Uterus (tissue), 4 donors: ENCODE results near the gene DENND1A. TPM values are rescaled to one million over a fixed set of nuclear protein-coding genes. Genes with fewer than 3 reads are reported as not detected.

Source experiments
- DNase-seq, 2 donors: peaks; one replicate each; pipeline ENCODE4 v3.0.0-alpha.2; 2019 to 2020
- H3K27ac ChIP-seq, 2 donors: fragments of 200-600 bp; sonication (generic); 1 replicate in 1 of 2; 2 replicates in 1 of 2; pipeline ENCODE4 v1.5.1; 2016 to 2018
- H3K27me3 ChIP-seq, 2 donors: fragments of 200-600 bp; sonication (generic); one replicate each; pipeline ENCODE4 v1.5.1; 2018 to 2019; ENCODE audit warnings: control low read depth in 1 of 2
- H3K36me3 ChIP-seq, 2 donors: fragments of 200-600 bp; sonication (generic); one replicate each; pipeline ENCODE4 v1.5.1; 2019; ENCODE audit warnings: control low read depth in 1 of 2
- H3K4me1 ChIP-seq, 2 donors: fragments of 200-600 bp; sonication (generic); one replicate each; pipeline ENCODE4 v1.5.1; 2018 to 2019; ENCODE audit warnings: control low read depth in 1 of 2
- H3K4me3 ChIP-seq, 2 donors: fragments of 200-600 bp; sonication (generic); 1 replicate in 1 of 2; 2 replicates in 1 of 2; pipeline ENCODE4 v1.5.1; 2018 to 2019; ENCODE audit warnings: mild to moderate bottlenecking in 1 of 2
- H3K9me3 ChIP-seq, 2 donors: fragments of 200-600 bp; sonication (generic); one replicate each; pipeline ENCODE4 v1.5.1; 2019; ENCODE audit warnings: control low read depth in 1 of 2
- POLR2A ChIP-seq, 2 donors: fragments of 450-650 bp; IDR thresholded peaks; one replicate each; pipeline ENCODE4 v1.6.1; 2016; ENCODE audit warnings: antibody characterized with exemption in 2 of 2, mild to moderate bottlenecking in 1 of 2, moderate library complexity in 1 of 2
- intact Hi-C: fragments of 100-400 bp; cut with DNase I; formaldehyde crosslinking; loops from one replicate; pipeline ENCODE4 v1.15.1; 2023; ENCODE audit warnings: low total_unique reads
- total RNA-seq, 4 donors: library from RNA; depleted of rRNA in 3 of 4; stranded (reverse); fragments of >200 nt in 3 of 4; gene quantifications; one replicate each; pipeline versions ENCODE4 v1.1.0 to v1.2.4, GENCODE V29; 2014 to 2023
- TF ChIP-seq, protein P1 (sequence below), 4 experiments: fragments of 200-600 bp in 2 of 4; fragments of 450-650 bp in 2 of 4; sonication (generic) in 2 of 4; IDR thresholded peaks; one replicate each; pipeline ENCODE4 v1.5.1; 2016 to 2019; ENCODE audit warnings: antibody characterized with exemption in 4 of 4, mild to moderate bottlenecking in 2 of 4, moderate library complexity in 1 of 4
- donor health status: DM: yes; HTN: yes; CAD: no.

Gene DENND1A
- total RNA-seq, 4 donors from 2014 or later = 10.8 to 34.5 (median 22.6) TPM

DNA sequence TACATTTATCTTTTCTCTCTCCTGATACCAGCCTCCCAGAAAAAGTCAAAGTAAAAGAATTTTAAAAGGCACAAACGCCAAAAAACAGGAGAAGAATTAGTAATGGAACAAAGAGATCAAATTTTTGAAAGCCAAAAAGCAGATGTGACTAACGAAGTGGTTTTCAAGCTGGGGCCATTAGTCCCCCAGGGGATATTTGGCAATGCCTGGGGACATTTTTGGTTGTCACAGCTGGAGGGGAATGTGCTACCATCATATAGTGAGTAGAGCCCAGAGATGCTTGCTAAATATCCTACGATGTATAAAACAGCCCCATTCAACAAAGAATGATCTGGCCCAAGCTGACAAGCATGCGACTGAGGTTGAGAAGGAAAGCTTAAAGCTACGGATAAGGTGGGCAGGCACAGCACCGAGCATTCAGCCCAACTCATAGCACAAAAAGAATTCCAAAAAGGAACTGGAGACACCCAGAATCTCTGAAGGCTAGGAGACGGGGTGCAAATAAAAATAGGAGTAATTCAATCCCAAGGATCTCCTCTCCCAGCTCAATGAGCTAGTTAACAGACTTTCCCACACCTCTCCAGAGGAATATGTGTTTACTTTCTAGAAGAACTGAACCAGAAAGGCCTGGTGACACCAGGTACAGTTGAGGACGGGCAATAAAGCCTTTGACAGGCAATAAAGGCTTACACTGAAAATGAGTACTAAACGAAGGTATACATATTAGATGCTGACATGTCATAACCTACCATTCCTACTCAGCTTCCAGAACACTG, 269.0 kb downstream of the DENND1A start:
- Histone ChIP-seq H3K4me1 (no peaks in the 10 kb centered on the region), H3K9me3 (peaks cover 0 to 6% of the 10 kb centered on the region in 2 donors), H3K36me3 (no peaks in the 10 kb centered on the region), H3K27me3 (no peaks in the 10 kb centered on the region), H3K27ac (no peak overlapping the region), H3K4me3 (no peak overlapping the region)
- intact Hi-C loops = no loop called here
- DNase-seq = no peak
- no peak for TF ChIP-seq POLR2A (IDR thresholded peaks at IDR 0.05)
- TF ChIP-seq, protein P1, sequence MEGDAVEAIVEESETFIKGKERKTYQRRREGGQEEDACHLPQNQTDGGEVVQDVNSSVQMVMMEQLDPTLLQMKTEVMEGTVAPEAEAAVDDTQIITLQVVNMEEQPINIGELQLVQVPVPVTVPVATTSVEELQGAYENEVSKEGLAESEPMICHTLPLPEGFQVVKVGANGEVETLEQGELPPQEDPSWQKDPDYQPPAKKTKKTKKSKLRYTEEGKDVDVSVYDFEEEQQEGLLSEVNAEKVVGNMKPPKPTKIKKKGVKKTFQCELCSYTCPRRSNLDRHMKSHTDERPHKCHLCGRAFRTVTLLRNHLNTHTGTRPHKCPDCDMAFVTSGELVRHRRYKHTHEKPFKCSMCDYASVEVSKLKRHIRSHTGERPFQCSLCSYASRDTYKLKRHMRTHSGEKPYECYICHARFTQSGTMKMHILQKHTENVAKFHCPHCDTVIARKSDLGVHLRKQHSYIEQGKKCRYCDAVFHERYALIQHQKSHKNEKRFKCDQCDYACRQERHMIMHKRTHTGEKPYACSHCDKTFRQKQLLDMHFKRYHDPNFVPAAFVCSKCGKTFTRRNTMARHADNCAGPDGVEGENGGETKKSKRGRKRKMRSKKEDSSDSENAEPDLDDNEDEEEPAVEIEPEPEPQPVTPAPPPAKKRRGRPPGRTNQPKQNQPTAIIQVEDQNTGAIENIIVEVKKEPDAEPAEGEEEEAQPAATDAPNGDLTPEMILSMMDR (IDR thresholded peaks at IDR 0.05) = no peak

DNA sequence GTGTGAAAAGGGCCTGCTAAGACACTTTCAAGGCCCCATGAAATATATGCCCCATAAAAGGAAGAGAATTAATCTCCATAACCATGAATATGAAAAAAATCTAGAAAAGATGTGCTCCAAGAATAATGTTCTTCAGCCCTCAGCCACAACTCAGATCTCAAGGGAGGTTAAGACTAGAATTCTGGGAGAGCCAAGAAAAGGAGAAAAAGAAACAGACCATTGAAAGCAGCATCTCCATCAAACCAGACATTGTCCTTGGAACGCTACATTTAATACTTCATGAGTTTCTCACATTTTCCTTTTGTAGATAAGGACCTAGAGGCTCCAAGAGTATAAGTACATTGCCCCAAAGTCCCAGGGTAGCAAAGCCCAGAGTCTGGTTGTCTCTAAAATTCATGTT, 270.6 kb downstream of the DENND1A start:
- H3K27ac ChIP-seq = no peak overlapping the region
- H3K4me3 ChIP-seq = no peak overlapping the region
- H3K27me3 ChIP-seq = no peaks in the 10 kb centered on the region
- DNase-seq = no peak
- no peaks in the 10 kb centered on the region for H3K9me3 ChIP-seq
- TF ChIP-seq POLR2A (IDR thresholded peaks at IDR 0.05) = no peak
- TF ChIP-seq, protein P1 (IDR thresholded peaks at IDR 0.05) = no peak
- no peaks in the 10 kb centered on the region for H3K36me3 ChIP-seq
- no peaks in the 10 kb centered on the region for H3K4me1 ChIP-seq
- intact Hi-C loops = no loop called here

DNA sequence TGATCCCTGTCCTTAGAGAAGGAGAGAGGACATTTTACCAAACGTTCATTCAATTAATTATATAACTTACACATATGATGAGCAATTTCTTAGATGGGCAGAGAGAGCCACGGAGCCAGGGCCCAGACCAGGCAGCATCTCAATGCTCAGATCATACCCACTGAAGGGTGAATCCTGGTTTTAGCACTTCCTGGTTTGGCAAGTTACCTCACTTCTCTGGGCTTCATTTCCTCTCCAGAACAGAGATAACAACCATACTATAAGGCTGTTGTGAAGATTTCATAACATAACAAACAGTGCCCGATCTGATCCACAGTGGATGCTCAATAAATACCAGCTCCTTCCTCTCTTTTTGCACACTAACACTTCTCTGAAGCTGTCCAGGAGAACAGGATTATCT, 271.1 kb downstream of the DENND1A start:
- intact Hi-C loops = no loop called here
- H3K4me1 ChIP-seq = no peaks in the 10 kb centered on the region
- H3K36me3 ChIP-seq = no peaks in the 10 kb centered on the region
- H3K9me3 ChIP-seq = no peaks in the 10 kb centered on the region
- TF ChIP-seq POLR2A (IDR thresholded peaks at IDR 0.05) = no peak
- TF ChIP-seq, protein P1 (IDR thresholded peaks at IDR 0.05) = no peak
- no peaks in the 10 kb centered on the region for H3K27me3 ChIP-seq
- H3K27ac ChIP-seq = no peak overlapping the region
- no peak overlapping the region for H3K4me3 ChIP-seq
- no peak for DNase-seq

DNA sequence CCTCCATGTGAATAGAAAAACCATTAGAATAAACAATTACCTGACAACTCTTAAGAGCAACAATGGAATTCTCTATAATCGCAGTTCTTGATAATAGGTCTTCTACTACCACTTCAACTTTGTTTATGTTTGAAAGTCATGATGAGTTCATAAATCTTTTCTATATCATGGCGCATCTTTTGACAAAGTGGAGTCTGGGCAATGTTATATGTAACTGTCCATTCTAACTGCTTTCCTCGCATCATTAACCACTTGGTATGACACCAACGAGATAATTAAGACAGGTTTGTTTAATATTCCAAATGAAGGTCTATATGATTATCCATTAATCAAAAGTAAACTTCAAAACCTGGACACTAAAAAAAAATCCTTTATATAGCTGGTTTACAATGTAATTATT, 272.0 kb downstream of the DENND1A start:
- Histone ChIP-seq H3K27me3 (no peaks in the 10 kb centered on the region), H3K4me3 (no peak overlapping the region), H3K9me3 (no peaks in the 10 kb centered on the region), H3K36me3 (no peaks in the 10 kb centered on the region), H3K27ac (no peak overlapping the region), H3K4me1 (no peaks in the 10 kb centered on the region)
- DNase-seq = no peak
- intact Hi-C loops = no loop called here
- no peak for TF ChIP-seq POLR2A (IDR thresholded peaks at IDR 0.05)
- TF ChIP-seq, protein P1 (IDR thresholded peaks at IDR 0.05) = no peak

DNA sequence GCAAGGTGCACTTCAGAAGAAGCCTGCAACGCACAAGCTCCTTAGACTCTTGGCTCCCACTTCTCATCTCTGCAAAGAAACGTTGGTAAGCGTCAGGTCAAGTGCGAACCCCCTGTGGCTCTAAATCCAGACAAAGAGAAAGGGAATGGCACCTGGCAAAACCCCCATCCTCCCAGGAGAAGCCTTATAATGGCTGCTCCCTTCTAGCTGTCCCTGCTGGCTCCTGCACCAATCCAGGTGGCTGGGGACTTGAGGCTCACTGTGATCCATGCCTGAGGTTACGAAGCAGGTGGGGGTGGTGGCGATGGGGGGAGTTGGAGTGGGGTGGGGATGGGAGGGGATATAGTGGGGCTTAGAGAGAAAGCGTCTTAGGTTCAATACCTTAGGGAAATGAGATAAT, 272.8 kb downstream of the DENND1A start:
- Histone ChIP-seq H3K27ac (no peak overlapping the region), H3K9me3 (no peaks in the 10 kb centered on the region), H3K4me3 (no peak overlapping the region), H3K27me3 (no peaks in the 10 kb centered on the region), H3K36me3 (no peaks in the 10 kb centered on the region), H3K4me1 (no peaks in the 10 kb centered on the region)
- DNase-seq = no peak
- TF ChIP-seq POLR2A (IDR thresholded peaks at IDR 0.05) = no peak
- TF ChIP-seq, protein P1 (IDR thresholded peaks at IDR 0.05) = no peak
- intact Hi-C loops = no loop called here
